Liver (tissue), 3 donors: ENCODE data around the gene SPDYE8.
"Not testable (repeated sequence)": the region's sequence is repeated elsewhere in the genome, so short reads cannot be mapped to it uniquely, and the experiment has no call there.

Source experiments
- ATF3 ChIP-seq: IDR thresholded peaks from 2 replicates; pipeline ENCODE4 v1.6.1; 2016; ENCODE audit warnings: antibody characterized with exemption
- CTCF ChIP-seq: fragments of 150-350 bp; IDR thresholded peaks from 2 replicates; pipeline ENCODE4 v1.5.1; 2017; ENCODE audit warnings: improper control_type of control experiment, low read depth, low read length; ENCODE audit not compliant: missing input control
- EGR1 ChIP-seq, 2 donors: IDR thresholded peaks; 2 replicates each; pipeline ENCODE4 v1.6.1; 2016 to 2018; ENCODE audit warnings: antibody characterized with exemption in 2 of 2, low read depth in 2 of 2
- GABPA ChIP-seq, 2 donors: IDR thresholded peaks in 1 of 2; conservative IDR thresholded peaks in 1 of 2; 2 replicates each; pipeline ENCODE4 v1.6.1; 2016; ENCODE audit warnings: antibody characterized with exemption in 2 of 2, mild to moderate bottlenecking in 1 of 2, moderate library complexity in 1 of 2
- JUND ChIP-seq, 2 donors: IDR thresholded peaks; 2 replicates each; pipeline ENCODE4 v1.6.1; 2016; ENCODE audit warnings: antibody characterized with exemption in 2 of 2
- MAX ChIP-seq: IDR thresholded peaks from 2 replicates; pipeline ENCODE4 v1.6.1; 2016; ENCODE audit warnings: antibody characterized with exemption
- RAD21 ChIP-seq, 2 donors: IDR thresholded peaks; 2 replicates each; pipeline ENCODE4 v1.6.1; 2016; ENCODE audit warnings: antibody characterized with exemption in 2 of 2, mild to moderate bottlenecking in 2 of 2
- REST ChIP-seq: IDR thresholded peaks from 2 replicates; pipeline ENCODE4 v1.6.1; 2016; ENCODE audit warnings: antibody characterized with exemption, mild to moderate bottlenecking
- RXRA ChIP-seq, 2 donors: IDR thresholded peaks; 2 replicates each; pipeline ENCODE4 v1.6.1; 2017 to 2018; ENCODE audit warnings: antibody characterized with exemption in 2 of 2, mild to moderate bottlenecking in 1 of 2
- SP1 ChIP-seq: IDR thresholded peaks from 2 replicates; pipeline ENCODE4 v1.6.1; 2018; ENCODE audit warnings: antibody characterized with exemption, mild to moderate bottlenecking
- TAF1 ChIP-seq: conservative IDR thresholded peaks from 2 replicates; pipeline ENCODE4 v1.6.1; 2016; ENCODE audit warnings: antibody characterized with exemption, mild to moderate bottlenecking
- YY1 ChIP-seq: IDR thresholded peaks from 2 replicates; pipeline ENCODE4 v1.6.1; 2016; ENCODE audit warnings: antibody characterized with exemption, mild to moderate bottlenecking
- ZBTB33 ChIP-seq: IDR thresholded peaks from 2 replicates; pipeline ENCODE4 v1.6.1; 2016; ENCODE audit warnings: antibody characterized with exemption
- donor health status: healthy.
- donor health status: healthy.

GRCh38 chr7:72975656-72976286 is 53.8 kb downstream of the SPDYE8 start:
- not testable (repeated sequence) for TF ChIP-seq CTCF; RAD21 (IDR thresholded peaks at IDR 0.05); REST; GABPA (IDR thresholded peaks at IDR 0.05 in 1 of 2, conservative IDR thresholded peaks at IDR 0.05 in 1 of 2); ZBTB33; ATF3; EGR1 (IDR thresholded peaks at IDR 0.05; ENCODE audit: low read depth in 2 of 2); YY1; SP1; MAX; TAF1; RXRA (IDR thresholded peaks at IDR 0.05); JUND (IDR thresholded peaks at IDR 0.05)
